ENCODE measurements around the gene GPR15LG. TPM values are rescaled to one million over a fixed set of nuclear protein-coding genes. Genes with fewer than 3 reads are reported as not detected.

The GPR15LG gene
- total RNA-seq, 1 experiment from 2014 or later: not detected

GRCh38 chr10:84212014-84212413 is 38.4 kb downstream of the GPR15LG start:
- H3K36me3 ChIP-seq (ENCODE audit: low read depth, low read length): no peaks in the 10 kb centered on the region
- H3K9me3 ChIP-seq (ENCODE audit: low read length): no peaks in the 10 kb centered on the region
- no peaks in the 10 kb centered on the region for H3K4me1 ChIP-seq (ENCODE audit: insufficient read depth, low read length)
- ChIA-PET POLR2A (ENCODE audit: unreplicated experiment) (no interaction called here), CTCF (no interaction called here)
- H3K9ac ChIP-seq (ENCODE audit: low read length): no peak overlapping the region
- TF ChIP-seq EZH2phosphoT487 (IDR thresholded peaks at IDR 0.05; ENCODE audit: borderline replicate concordance, low read length) (no peak), EZH2 (IDR thresholded peaks at IDR 0.05; ENCODE audit: low read length, unreplicated experiment) (no peak), CTCF (conservative IDR thresholded peaks at IDR 0.05; ENCODE audit: low read depth, low read length) (no peak)
- H3K27me3 ChIP-seq (ENCODE audit: low read length): peaks cover 22% of the 10 kb centered on the region
- intact Hi-C loops (cut with micrococcal nuclease): no loop called here
- no peak overlapping the region for H2AFZ ChIP-seq (ENCODE audit: low read length)
- no TSS peak for BruUV-seq (replicated peaks)
- no peak overlapping the region for H3K4me3 ChIP-seq (ENCODE audit: low read length)
- H3F3A ChIP-seq (ENCODE audit: low read length, unreplicated experiment): no peaks in the 10 kb centered on the region
- ATAC-seq (no peak), DNase-seq (no peak)
- no peak overlapping the region for H3K27ac ChIP-seq (ENCODE audit: low read length)
- no peaks in the 10 kb centered on the region for H3K9me2 ChIP-seq (replicated peaks; ENCODE audit: low read length)
- H4K20me1 ChIP-seq (ENCODE audit: low read length): no peaks in the 10 kb centered on the region
- no peaks in the 10 kb centered on the region for H3K79me2 ChIP-seq (ENCODE audit: low read length)
- no peak overlapping the region for H3K4me2 ChIP-seq (ENCODE audit: low read length)

- no peak overlapping the region for H3K9ac ChIP-seq (ENCODE audit: low read length)
- no peak for DNase-seq
- no peaks in the 10 kb centered on the region for H4K20me1 ChIP-seq (ENCODE audit: low read length)
- ChIA-PET CTCF (no interaction called here), POLR2A (ENCODE audit: unreplicated experiment) (no interaction called here)
- H3K4me3 ChIP-seq (ENCODE audit: low read length): no peak overlapping the region
- H3K4me1 ChIP-seq (ENCODE audit: insufficient read depth, low read length): no peaks in the 10 kb centered on the region
- no peak for ATAC-seq
- H3K9me3 ChIP-seq (ENCODE audit: low read length): no peaks in the 10 kb centered on the region
- H3K9me2 ChIP-seq (replicated peaks; ENCODE audit: low read length): no peaks in the 10 kb centered on the region
- H3K79me2 ChIP-seq (ENCODE audit: low read length): no peaks in the 10 kb centered on the region
- H2AFZ ChIP-seq (ENCODE audit: low read length): no peak overlapping the region
- no peak overlapping the region for H3K27ac ChIP-seq (ENCODE audit: low read length)
- no peaks in the 10 kb centered on the region for H3F3A ChIP-seq (ENCODE audit: low read length, unreplicated experiment)
- TF ChIP-seq EZH2 (IDR thresholded peaks at IDR 0.05; ENCODE audit: low read length, unreplicated experiment) (no peak), CTCF (conservative IDR thresholded peaks at IDR 0.05; ENCODE audit: low read depth, low read length) (no peak), EZH2phosphoT487 (IDR thresholded peaks at IDR 0.05; ENCODE audit: borderline replicate concordance, low read length) (no peak)
- no peaks in the 10 kb centered on the region for H3K36me3 ChIP-seq (ENCODE audit: low read depth, low read length)
- no TSS peak for BruUV-seq (replicated peaks)
- H3K27me3 ChIP-seq (ENCODE audit: low read length): peaks cover 15% of the 10 kb centered on the region
- intact Hi-C loops (cut with micrococcal nuclease): no loop called here
- no peak overlapping the region for H3K4me2 ChIP-seq (ENCODE audit: low read length)
These were observed 39.5 kb downstream of the GPR15LG start for GRCh38 chr10:84213076-84213475.

- H2AFZ ChIP-seq (ENCODE audit: low read length): no peak overlapping the region
- no peaks in the 10 kb centered on the region for H3K9me3 ChIP-seq (ENCODE audit: low read length)
- no peaks in the 10 kb centered on the region for H3F3A ChIP-seq (ENCODE audit: low read length, unreplicated experiment)
- H3K36me3 ChIP-seq (ENCODE audit: low read depth, low read length): no peaks in the 10 kb centered on the region
- no TSS peak for BruUV-seq (replicated peaks)
- ATAC-seq (no peak), DNase-seq (no peak)
- no peaks in the 10 kb centered on the region for H4K20me1 ChIP-seq (ENCODE audit: low read length)
- H3K27me3 ChIP-seq (ENCODE audit: low read length): peaks cover 12% of the 10 kb centered on the region
- CTCF ChIA-PET: no interaction called here
- H3K9me2 ChIP-seq (replicated peaks; ENCODE audit: low read length): no peaks in the 10 kb centered on the region
- H3K4me2 ChIP-seq (ENCODE audit: low read length): no peak overlapping the region
- no peak for TF ChIP-seq CTCF (conservative IDR thresholded peaks at IDR 0.05; ENCODE audit: low read depth, low read length)
- no peak for TF ChIP-seq EZH2phosphoT487 (IDR thresholded peaks at IDR 0.05; ENCODE audit: borderline replicate concordance, low read length)
- TF ChIP-seq EZH2 (IDR thresholded peaks at IDR 0.05; ENCODE audit: low read length, unreplicated experiment): no peak
- intact Hi-C loops (cut with micrococcal nuclease): no loop called here
- no peak overlapping the region for H3K4me3 ChIP-seq (ENCODE audit: low read length)
- no peaks in the 10 kb centered on the region for H3K4me1 ChIP-seq (ENCODE audit: insufficient read depth, low read length)
- H3K27ac ChIP-seq (ENCODE audit: low read length): no peak overlapping the region
- POLR2A ChIA-PET (ENCODE audit: unreplicated experiment): no interaction called here
- no peak overlapping the region for H3K9ac ChIP-seq (ENCODE audit: low read length)
- no peaks in the 10 kb centered on the region for H3K79me2 ChIP-seq (ENCODE audit: low read length)
These were observed 40.5 kb downstream of the GPR15LG start for GRCh38 chr10:84214046-84214572.
